ENCODE results near the gene METTL9.

Gene METTL9

GRCh38 chr16:21608639-21609328 lies 9.4 kb downstream of the METTL9 start:
- DNase-seq (ENCODE audit: low spot score) (no peak), ATAC-seq (ENCODE audit: low read depth) (no peak)
- TF ChIP-seq, protein P1, sequence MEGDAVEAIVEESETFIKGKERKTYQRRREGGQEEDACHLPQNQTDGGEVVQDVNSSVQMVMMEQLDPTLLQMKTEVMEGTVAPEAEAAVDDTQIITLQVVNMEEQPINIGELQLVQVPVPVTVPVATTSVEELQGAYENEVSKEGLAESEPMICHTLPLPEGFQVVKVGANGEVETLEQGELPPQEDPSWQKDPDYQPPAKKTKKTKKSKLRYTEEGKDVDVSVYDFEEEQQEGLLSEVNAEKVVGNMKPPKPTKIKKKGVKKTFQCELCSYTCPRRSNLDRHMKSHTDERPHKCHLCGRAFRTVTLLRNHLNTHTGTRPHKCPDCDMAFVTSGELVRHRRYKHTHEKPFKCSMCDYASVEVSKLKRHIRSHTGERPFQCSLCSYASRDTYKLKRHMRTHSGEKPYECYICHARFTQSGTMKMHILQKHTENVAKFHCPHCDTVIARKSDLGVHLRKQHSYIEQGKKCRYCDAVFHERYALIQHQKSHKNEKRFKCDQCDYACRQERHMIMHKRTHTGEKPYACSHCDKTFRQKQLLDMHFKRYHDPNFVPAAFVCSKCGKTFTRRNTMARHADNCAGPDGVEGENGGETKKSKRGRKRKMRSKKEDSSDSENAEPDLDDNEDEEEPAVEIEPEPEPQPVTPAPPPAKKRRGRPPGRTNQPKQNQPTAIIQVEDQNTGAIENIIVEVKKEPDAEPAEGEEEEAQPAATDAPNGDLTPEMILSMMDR (IDR thresholded peaks at IDR 0.05; ENCODE audit: poor library complexity, severe bottlenecking): no peak
- H3K9me3 ChIP-seq (ENCODE audit: severe bottlenecking): no peaks in the 10 kb centered on the region
- no peak overlapping the region for H3K4me3 ChIP-seq (ENCODE audit: severe bottlenecking)
- H3K27ac ChIP-seq (ENCODE audit: poor library complexity, severe bottlenecking): no peak overlapping the region
- H3K36me3 ChIP-seq (ENCODE audit: low read depth): peaks cover 3% of the 10 kb centered on the region; the same call in 1 of the 2 replicates
- no peaks in the 10 kb centered on the region for H3K27me3 ChIP-seq (ENCODE audit: insufficient read depth, poor library complexity, severe bottlenecking)
- H3K4me1 ChIP-seq (ENCODE audit: insufficient read depth, poor library complexity, severe bottlenecking): peaks cover 33% of the 10 kb centered on the region

DNA sequence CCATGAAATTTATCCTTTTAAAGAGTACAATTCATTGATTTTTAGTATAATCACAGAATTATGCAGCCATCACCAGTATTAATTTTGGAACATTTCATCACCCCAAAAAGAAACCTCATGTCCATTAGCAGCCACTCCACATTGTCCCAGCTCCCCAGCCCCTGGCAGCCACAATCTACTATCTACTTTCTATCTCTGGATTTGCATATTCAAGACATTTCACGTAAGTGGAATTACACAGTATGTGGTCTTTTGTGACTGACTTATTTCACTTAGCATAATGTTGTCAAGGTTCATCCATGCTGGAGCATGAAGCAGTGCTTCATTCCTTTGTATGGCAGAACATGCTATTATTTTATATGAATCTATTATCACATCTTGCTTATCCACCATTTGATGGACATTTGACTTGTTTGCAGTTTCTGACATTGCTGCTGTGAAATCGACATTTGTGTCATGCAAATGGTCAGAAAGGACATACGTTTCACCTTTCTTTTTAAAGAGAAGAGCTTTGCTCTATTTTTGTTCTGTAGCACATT lies 10.7 kb downstream of the METTL9 start:
- H3K9me3 ChIP-seq (ENCODE audit: severe bottlenecking): no peaks in the 10 kb centered on the region
- H3K36me3 ChIP-seq (ENCODE audit: low read depth): peaks cover 7% of the 10 kb centered on the region; the same call in 1 of the 2 replicates
- no peaks in the 10 kb centered on the region for H3K27me3 ChIP-seq (ENCODE audit: insufficient read depth, poor library complexity, severe bottlenecking)
- no peak for DNase-seq (ENCODE audit: low spot score)
- H3K4me1 ChIP-seq (ENCODE audit: insufficient read depth, poor library complexity, severe bottlenecking): peaks cover 33% of the 10 kb centered on the region
- ATAC-seq (ENCODE audit: low read depth): no peak
- peak overlapping the region; percentile 57 for H3K27ac ChIP-seq (ENCODE audit: poor library complexity, severe bottlenecking)
- TF ChIP-seq, protein P1 (IDR thresholded peaks at IDR 0.05; ENCODE audit: poor library complexity, severe bottlenecking): no peak
- no peak overlapping the region for H3K4me3 ChIP-seq (ENCODE audit: severe bottlenecking)

- peaks cover 31% of the 10 kb centered on the region for H3K4me1 ChIP-seq (ENCODE audit: insufficient read depth, poor library complexity, severe bottlenecking)
- no peak overlapping the region for H3K4me3 ChIP-seq (ENCODE audit: severe bottlenecking)
- no peak for DNase-seq (ENCODE audit: low spot score)
- no peaks in the 10 kb centered on the region for H3K27me3 ChIP-seq (ENCODE audit: insufficient read depth, poor library complexity, severe bottlenecking)
- peak overlapping the region; percentile 57 for H3K27ac ChIP-seq (ENCODE audit: poor library complexity, severe bottlenecking)
- TF ChIP-seq, protein P1 (IDR thresholded peaks at IDR 0.05; ENCODE audit: poor library complexity, severe bottlenecking): no peak
- no peaks in the 10 kb centered on the region for H3K9me3 ChIP-seq (ENCODE audit: severe bottlenecking)
- ATAC-seq (ENCODE audit: low read depth): no peak
- peaks cover 7% of the 10 kb centered on the region; the same call in 1 of the 2 replicates for H3K36me3 ChIP-seq (ENCODE audit: low read depth)
Observed at GRCh38 chr16:21610766-21611165, 11.4 kb downstream of the METTL9 start.

DNA sequence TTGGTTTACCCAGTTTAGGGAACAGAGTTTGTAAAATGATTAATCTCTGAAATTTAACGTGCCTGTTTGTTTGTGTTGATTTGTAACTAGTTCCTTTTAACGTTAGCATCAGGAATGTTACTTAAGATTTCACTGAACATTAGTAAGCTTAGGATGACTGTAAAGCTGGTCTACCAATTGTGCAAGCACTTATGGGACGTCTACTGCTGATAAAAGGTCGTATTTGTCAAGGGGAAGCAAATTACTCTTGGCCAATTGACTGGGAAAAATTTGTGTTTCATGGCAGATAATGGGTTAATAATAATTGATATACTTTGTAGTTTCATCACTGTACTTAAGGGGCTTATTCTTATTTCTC lies 11.8 kb downstream of the METTL9 start:
- no peak overlapping the region for H3K4me3 ChIP-seq (ENCODE audit: severe bottlenecking)
- ATAC-seq (ENCODE audit: low read depth) (peak; percentile 88), DNase-seq (ENCODE audit: low spot score) (no peak)
- H3K4me1 ChIP-seq (ENCODE audit: insufficient read depth, poor library complexity, severe bottlenecking): peaks cover 27% of the 10 kb centered on the region
- TF ChIP-seq, protein P1 (IDR thresholded peaks at IDR 0.05; ENCODE audit: poor library complexity, severe bottlenecking): no peak
- H3K36me3 ChIP-seq (ENCODE audit: low read depth): peaks cover 7% of the 10 kb centered on the region; the same call in 1 of the 2 replicates
- H3K27ac ChIP-seq (ENCODE audit: poor library complexity, severe bottlenecking): peak overlapping the region; percentile 57
- no peaks in the 10 kb centered on the region for H3K9me3 ChIP-seq (ENCODE audit: severe bottlenecking)
- H3K27me3 ChIP-seq (ENCODE audit: insufficient read depth, poor library complexity, severe bottlenecking): no peaks in the 10 kb centered on the region

Data from RWPE2 (cell line).